HCT116 (cell line): ENCODE results near the gene LHFPL6.

Experiments
- ATF3 ChIP-seq: IDR thresholded peaks from 2 replicates; pipeline ENCODE4 v1.6.1; 2012
- CTCF ChIP-seq, 3 experiments: fragments of 200-600 bp in 1 of 3; sonication (generic) in 1 of 3; IDR thresholded peaks in 2 of 3; conservative IDR thresholded peaks in 1 of 3; 2 replicates each; pipeline ENCODE4 v1.5.1; 2012 to 2017; ENCODE audit warnings: low read depth in 2 of 3, low read length in 2 of 3, antibody characterized with exemption in 1 of 3, borderline replicate concordance in 1 of 3, control low read depth in 1 of 3, mild to moderate bottlenecking in 1 of 3, mixed read lengths in 1 of 3, mixed run types in 1 of 3, moderate library complexity in 1 of 3; ENCODE audit not compliant: insufficient read depth in 1 of 3
- EGR1 ChIP-seq: IDR thresholded peaks from 2 replicates; pipeline ENCODE4 v1.6.1; 2012; ENCODE audit warnings: low read depth
- EZH2 ChIP-seq: fragments of 200-600 bp; sonication (generic); IDR thresholded peaks from 2 replicates; pipeline ENCODE4 v1.6.1; 2017; ENCODE audit warnings: antibody characterized with exemption, mixed run types
- EZH2phosphoT487 ChIP-seq: fragments of 200-600 bp; IDR thresholded peaks from 2 replicates; pipeline ENCODE4 v1.6.1; 2018; ENCODE audit warnings: antibody characterized with exemption, borderline replicate concordance
- FOSL1 ChIP-seq: IDR thresholded peaks from 2 replicates; pipeline ENCODE4 v1.6.1; 2012; ENCODE audit warnings: low read depth
- JUND ChIP-seq: IDR thresholded peaks from 2 replicates; pipeline ENCODE4 v1.6.1; 2012
- POLR2A ChIP-seq: IDR thresholded peaks from 2 replicates; pipeline ENCODE4 v1.7.0; 2011; ENCODE audit warnings: borderline replicate concordance; ENCODE audit not compliant: insufficient read depth, insufficient read length; ENCODE audit errors: extremely low read depth
- POLR2AphosphoS5 ChIP-seq: IDR thresholded peaks from 2 replicates; pipeline ENCODE4 v1.6.1; 2011; ENCODE audit warnings: mild to moderate bottlenecking, low read depth, low read length, moderate library complexity
- RAD21 ChIP-seq: IDR thresholded peaks from 2 replicates; pipeline ENCODE4 v1.6.1; 2012; ENCODE audit warnings: low read depth, mild to moderate bottlenecking
- YY1 ChIP-seq: IDR thresholded peaks from 2 replicates; pipeline ENCODE4 v1.6.1; 2011; ENCODE audit warnings: low read length, low read depth, moderate library complexity, mild to moderate bottlenecking; ENCODE audit not compliant: insufficient replicate concordance; ENCODE audit errors: extremely low read depth
- ZFX ChIP-seq: fragments of 450-650 bp; IDR thresholded peaks from 2 replicates; pipeline ENCODE4 v1.6.1; 2017

GRCh38 chr13:39463611-39464010 is 139.4 kb downstream of the LHFPL6 start:
- TF ChIP-seq ZFX: no peak
- TF ChIP-seq CTCF (IDR thresholded peaks at IDR 0.05 in 2 of 3, conservative IDR thresholded peaks at IDR 0.05 in 1 of 3; ENCODE audit: borderline replicate concordance in 1 of 3, insufficient read depth in 1 of 3, low read depth in 2 of 3, low read length in 2 of 3): no peak
- TF ChIP-seq EZH2: no peak
- TF ChIP-seq EGR1: no peak
- no peak for TF ChIP-seq ATF3
- TF ChIP-seq POLR2AphosphoS5: no peak
- no peak for TF ChIP-seq POLR2A
- TF ChIP-seq EZH2phosphoT487: no peak
- no peak for TF ChIP-seq YY1
- no peak for TF ChIP-seq JUND
- no peak for TF ChIP-seq RAD21
- TF ChIP-seq FOSL1: no peak
